Endothelial cell of umbilical vein (primary cell): ENCODE data around the gene TRAPPC4. TPM values are rescaled to one million over a fixed set of nuclear protein-coding genes. Genes with fewer than 3 reads are reported as not detected.

Source experiments
- BruUV-seq: library from RNA; stranded (reverse); fragments of 400-500 nt; replicated peaks from 2 replicates; lab custom pipeline; 2021; lab: Mats Ljungman, UMichigan
- CTCF ChIA-PET: fragments of 300-600, 350-600 bp; sonication (Branson Sonifier 250); formaldehyde crosslinking; loops from one replicate; lab custom pipeline; 2021; ENCODE audit warnings: antibody characterized with exemption, inconsistent platforms; lab: Charles Lee
- POLR2A ChIA-PET: fragments of 300-600, 350-600 bp; sonication (Branson Sonifier 250); formaldehyde crosslinking; loops from one replicate; lab custom pipeline; 2021; ENCODE audit warnings: antibody characterized with exemption, inconsistent platforms; lab: Charles Lee
- DNase-seq: peaks from one replicate; pipeline ENCODE4 v3.0.0-alpha.2; 2011; ENCODE audit warnings: low read depth, low spot score
- FAIRE-seq: peaks from 2 replicates; lab custom pipeline; 2011; peaks lifted over from hg19 to GRCh38; lab: Jason Lieb, UNC
- H2AFZ ChIP-seq: 2 replicates; pipeline ENCODE4 v1.6.0; 2012; ENCODE audit warnings: low read depth, low read length, control low read depth, inconsistent platforms
- H3K27ac ChIP-seq: 2 replicates; pipeline ENCODE4 v1.5.1; 2011; ENCODE audit warnings: low read depth, mild to moderate bottlenecking, control low read depth, low read length, moderate library complexity; ENCODE audit not compliant: insufficient read depth
- H3K27me3 ChIP-seq, 2 experiments: 2 replicates each; pipeline versions ENCODE4 v1.6.0 to v1.6.1; 2011; ENCODE audit warnings: low read length in 2 of 2, mixed read lengths in 1 of 2; ENCODE audit not compliant: control insufficient read depth in 2 of 2, insufficient read depth in 2 of 2
- H3K36me3 ChIP-seq, 2 experiments: 2 replicates in 1 of 2; 3 replicates in 1 of 2; pipeline ENCODE4 v1.5.1; 2011; ENCODE audit warnings: low read length in 2 of 2, mild to moderate bottlenecking in 1 of 2, moderate library complexity in 1 of 2; ENCODE audit not compliant: control insufficient read depth in 2 of 2, insufficient read depth in 2 of 2; ENCODE audit errors: extremely low read depth in 1 of 2
- H3K4me1 ChIP-seq: 3 replicates; pipeline ENCODE4 v1.5.1; 2011; ENCODE audit warnings: mild to moderate bottlenecking, low read length; ENCODE audit not compliant: control insufficient read depth, insufficient read depth; ENCODE audit errors: extremely low read depth
- H3K4me2 ChIP-seq: 2 replicates; pipeline ENCODE4 v1.6.1; 2011; ENCODE audit warnings: low read length, control low read depth, mixed read lengths; ENCODE audit not compliant: insufficient read depth
- H3K4me3 ChIP-seq, 3 experiments: fragments of 200-600 bp in 1 of 3; sonication (generic), shearing (Covaris generic) in 1 of 3; replicated peaks in 1 of 3; 2 replicates each; pipeline ENCODE4 v1.5.1; 2011 to 2016; ENCODE audit warnings: control low read depth in 3 of 3, low read length in 3 of 3, mild to moderate bottlenecking in 2 of 3, inconsistent platforms in 1 of 3, low read depth in 1 of 3, moderate library complexity in 1 of 3; ENCODE audit not compliant: insufficient read depth in 1 of 3
- H3K79me2 ChIP-seq: 2 replicates; pipeline ENCODE4 v1.6.0; 2012; ENCODE audit warnings: low read length, inconsistent platforms; ENCODE audit not compliant: control insufficient read depth, insufficient read depth
- H3K9ac ChIP-seq: replicated peaks from 2 replicates; pipeline ENCODE3; 2011; ENCODE audit warnings: low read length, control low read depth; ENCODE audit not compliant: insufficient read depth; ENCODE audit errors: extremely low read depth
- H3K9me1 ChIP-seq: replicated peaks from 3 replicates; pipeline ENCODE4 v1.6.0; 2011; ENCODE audit warnings: mild to moderate bottlenecking, low read length; ENCODE audit not compliant: control insufficient read depth, insufficient read depth; ENCODE audit errors: extremely low read depth
- H3K9me3 ChIP-seq: replicated peaks from 2 replicates; pipeline ENCODE4 v1.5.1; 2012; ENCODE audit warnings: low read length, inconsistent platforms; ENCODE audit not compliant: control insufficient read depth, insufficient read depth
- H4K20me1 ChIP-seq: replicated peaks from 2 replicates; pipeline ENCODE3; 2011; ENCODE audit warnings: mild to moderate bottlenecking, low read length; ENCODE audit not compliant: control insufficient read depth, insufficient read depth; ENCODE audit errors: extremely low read depth
- CTCF ChIP-seq, 2 donors: IDR thresholded peaks; 1 replicate in 1 of 2; 2 replicates in 1 of 2; pipeline ENCODE4 v1.5.1; 2011; ENCODE audit warnings: low read length in 2 of 2, mild to moderate bottlenecking in 2 of 2, moderate library complexity in 2 of 2, control low read depth in 1 of 2, inconsistent platforms in 1 of 2, low read depth in 1 of 2; ENCODE audit not compliant: insufficient read depth in 1 of 2; ENCODE audit errors: extremely low read depth in 1 of 2
- EZH2 ChIP-seq: IDR thresholded peaks from 2 replicates; pipeline ENCODE4 v1.6.1; 2012; ENCODE audit warnings: borderline replicate concordance, low read depth, mild to moderate bottlenecking, moderate library complexity, low read length, inconsistent platforms; ENCODE audit not compliant: severe bottlenecking
- FOS ChIP-seq: IDR thresholded peaks from 2 replicates; pipeline ENCODE4 v1.6.1; 2011; ENCODE audit warnings: mild to moderate bottlenecking, low read length, moderate library complexity, borderline replicate concordance; ENCODE audit not compliant: insufficient read depth
- GATA2 ChIP-seq: IDR thresholded peaks from 2 replicates; pipeline ENCODE4 v1.7.0; 2011; ENCODE audit warnings: low read depth, mild to moderate bottlenecking, moderate library complexity, mixed read lengths, low read length; ENCODE audit not compliant: insufficient read length, insufficient read depth
- JUN ChIP-seq: IDR thresholded peaks from 2 replicates; pipeline ENCODE4 v1.6.1; 2011; ENCODE audit warnings: borderline replicate concordance, low read depth; ENCODE audit not compliant: insufficient read length, insufficient read depth
- MAX ChIP-seq: IDR thresholded peaks from 2 replicates; pipeline ENCODE4 v1.6.1; 2011; ENCODE audit not compliant: insufficient read depth, insufficient read length
- MYC ChIP-seq: IDR thresholded peaks from one replicate; pipeline ENCODE4 v1.6.1; 2011; ENCODE audit warnings: mild to moderate bottlenecking, low read depth, low read length
- POLR2A ChIP-seq: IDR thresholded peaks from 2 replicates; pipeline ENCODE4 v1.6.1; 2012; ENCODE audit warnings: low read depth, mild to moderate bottlenecking, control low read depth, low read length
- POLR2AphosphoS5 ChIP-seq: IDR thresholded peaks from 2 replicates; pipeline ENCODE4 v1.6.1; 2012; ENCODE audit warnings: low read depth, mild to moderate bottlenecking, control low read depth, low read length, moderate library complexity; ENCODE audit not compliant: insufficient read depth
- dilution Hi-C: fragments of 300-500 bp; cut with MboI; formaldehyde crosslinking; loops from one replicate; pipeline ENCODE4 v1.15.0; 2019; ENCODE audit warnings: low sequenced_read_pairs; ENCODE audit not compliant: extremely low pct_ligation_motif_present
- intact Hi-C: fragments of 100-400 bp; cut with micrococcal nuclease; formaldehyde crosslinking; loops from one replicate; pipeline ENCODE4 v1.10.0; 2022
- polyA plus RNA-seq, 4 experiments: library from polyadenylated mRNA; depleted of rRNA in 3 of 4; stranded (reverse) in 3 of 4; unstranded in 1 of 4; fragments of >200 nt; gene quantifications; 2 replicates each; pipeline versions ENCODE4 v1.2.1 to v1.2.3, GENCODE V29; 2011 to 2012; ENCODE audit warnings: missing spikeins in 1 of 4
- total RNA-seq: library from RNA; stranded (reverse); gene quantifications from 2 replicates; pipeline ENCODE4 v1.2.3, GENCODE V29; 2021

TRAPPC4 gene
- total and polyA plus RNA-seq, 2 donors (not counting 3 experiments of a cell fraction or from before 2014, with no cell fraction given) = 64.2 to 224 TPM

- peak within 1 kb of the TSS; percentile 55 to 86 (median 60) for H3K4me3 ChIP-seq
- no peaks in the 10 kb centered on the region for H3K9me1 ChIP-seq
- TF ChIP-seq CTCF (IDR thresholded peaks at IDR 0.05; ENCODE audit: extremely low read depth in 1 of 2, insufficient read depth in 1 of 2, low read depth in 1 of 2, low read length in 2 of 2) (peak in 1 of 2 donors; percentile 93), GATA2 (no peak), JUN (no peak), POLR2AphosphoS5 (peak; percentile 63), POLR2A (peak; percentile 65), MAX (peak; percentile 96), EZH2 (no peak), MYC (peak; percentile 68), FOS (no peak)
- peak within 1 kb of the TSS; percentile 84 for H2AFZ ChIP-seq
- H3K79me2 ChIP-seq = no peaks in the 10 kb centered on the region
- H3K9ac ChIP-seq = peak within 1 kb of the TSS; percentile 31
- H3K4me1 ChIP-seq = peaks cover 5% of the 10 kb centered on the region
- H3K4me2 ChIP-seq = peak within 1 kb of the TSS; percentile 65
- peaks cover 0 to 6% of the 10 kb centered on the region in 2 experiments for H3K36me3 ChIP-seq
- POLR2A ChIA-PET = interaction anchor here (0.6 kb wide), 1 partner anchor 212 kb away, joined by 3 read pairs; no protein-coding TSS in a partner anchor
- no peaks in the 10 kb centered on the region for H3K27me3 ChIP-seq
- dilution Hi-C loops (no loop called here), intact Hi-C loops (loop anchor here (1.0 kb wide), 2 partner anchors 12 to 27 kb away; partner anchors contain the start of genes HYOU1, RPS25 and TRAPPC4)
- no peak within 1 kb of the TSS for H3K27ac ChIP-seq
- TSS peak; percentile 31 for BruUV-seq
- no peaks in the 10 kb centered on the region for H3K9me3 ChIP-seq
- H4K20me1 ChIP-seq = no peaks in the 10 kb centered on the region
- FAIRE-seq (peak; percentile 98), DNase-seq (peak; percentile 98)
- CTCF ChIA-PET = interaction anchor here (2.2 kb wide), 1 partner anchor 11 kb away, joined by 11 read pairs; the partner anchor contains the start of genes RPS25 and TRAPPC4
Measured at GRCh38 chr11:119030329-119031047, 11.9 kb downstream of the TRAPPC4 start, which contains the start of gene SLC37A4. Gene SLC37A4, minus strand, starts transcription at chr11:119030877.
